Measurements from ENCODE around the gene MAPKAPK2. TPM values are rescaled to one million over a fixed set of nuclear protein-coding genes. Genes with fewer than 3 reads are reported as not detected.
A peak's percentile ranks its signal among the peaks of the same experiment; 100 is the strongest.

Gene MAPKAPK2
- total RNA-seq, 4 donors from 2014 or later, result 37.8 to 70.1 (median 61.7) TPM

GRCh38 chr1:206709772-206710459 lies 25.2 kb downstream of the MAPKAPK2 start:
- Histone ChIP-seq H3K36me3 (no peaks in the 10 kb centered on the region), H3K4me1 (peaks cover 78 to 93% (median 87%) of the 10 kb centered on the region in 4 donors), H3K9me3 (no peaks in the 10 kb centered on the region), H3K27ac (replicated peaks in 1 of 4) (no peak overlapping the region), H3K4me3 (no peak overlapping the region), H3K27me3 (no peaks in the 10 kb centered on the region)
- DNase-seq (ENCODE audit: extremely low spot score), result no peak
- intact Hi-C loops (cut with DNase I), result no loop called here
- 68% methylated on average over 5 of the region's 5 CpGs for WGBS
- TF ChIP-seq, protein P1, sequence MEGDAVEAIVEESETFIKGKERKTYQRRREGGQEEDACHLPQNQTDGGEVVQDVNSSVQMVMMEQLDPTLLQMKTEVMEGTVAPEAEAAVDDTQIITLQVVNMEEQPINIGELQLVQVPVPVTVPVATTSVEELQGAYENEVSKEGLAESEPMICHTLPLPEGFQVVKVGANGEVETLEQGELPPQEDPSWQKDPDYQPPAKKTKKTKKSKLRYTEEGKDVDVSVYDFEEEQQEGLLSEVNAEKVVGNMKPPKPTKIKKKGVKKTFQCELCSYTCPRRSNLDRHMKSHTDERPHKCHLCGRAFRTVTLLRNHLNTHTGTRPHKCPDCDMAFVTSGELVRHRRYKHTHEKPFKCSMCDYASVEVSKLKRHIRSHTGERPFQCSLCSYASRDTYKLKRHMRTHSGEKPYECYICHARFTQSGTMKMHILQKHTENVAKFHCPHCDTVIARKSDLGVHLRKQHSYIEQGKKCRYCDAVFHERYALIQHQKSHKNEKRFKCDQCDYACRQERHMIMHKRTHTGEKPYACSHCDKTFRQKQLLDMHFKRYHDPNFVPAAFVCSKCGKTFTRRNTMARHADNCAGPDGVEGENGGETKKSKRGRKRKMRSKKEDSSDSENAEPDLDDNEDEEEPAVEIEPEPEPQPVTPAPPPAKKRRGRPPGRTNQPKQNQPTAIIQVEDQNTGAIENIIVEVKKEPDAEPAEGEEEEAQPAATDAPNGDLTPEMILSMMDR (IDR thresholded peaks at IDR 0.05), result no peak
- TF ChIP-seq POLR2A (IDR thresholded peaks at IDR 0.05; ENCODE audit: low read depth) (no peak), POLR2AphosphoS5 (IDR thresholded peaks at IDR 0.05) (no peak), EP300 (IDR thresholded peaks at IDR 0.05) (no peak)

GRCh38 chr1:206710460-206710823 lies 25.7 kb downstream of the MAPKAPK2 start:
- H3K36me3 ChIP-seq, result no peaks in the 10 kb centered on the region
- intact Hi-C loops (cut with DNase I), result no loop called here
- TF ChIP-seq, protein P1 (IDR thresholded peaks at IDR 0.05), result no peak
- no peak for TF ChIP-seq POLR2A (IDR thresholded peaks at IDR 0.05; ENCODE audit: low read depth)
- TF ChIP-seq POLR2AphosphoS5 (IDR thresholded peaks at IDR 0.05), result no peak
- no peak for TF ChIP-seq EP300 (IDR thresholded peaks at IDR 0.05)
- no peaks in the 10 kb centered on the region for H3K27me3 ChIP-seq
- H3K27ac ChIP-seq (replicated peaks in 1 of 4), result no peak overlapping the region
- no peak for DNase-seq (ENCODE audit: extremely low spot score)
- WGBS, result 64% methylated on average over 3 of the region's 3 CpGs
- H3K4me3 ChIP-seq, result no peak overlapping the region
- H3K9me3 ChIP-seq, result no peaks in the 10 kb centered on the region
- H3K4me1 ChIP-seq, result peaks cover 78 to 93% (median 87%) of the 10 kb centered on the region in 4 donors

DNA sequence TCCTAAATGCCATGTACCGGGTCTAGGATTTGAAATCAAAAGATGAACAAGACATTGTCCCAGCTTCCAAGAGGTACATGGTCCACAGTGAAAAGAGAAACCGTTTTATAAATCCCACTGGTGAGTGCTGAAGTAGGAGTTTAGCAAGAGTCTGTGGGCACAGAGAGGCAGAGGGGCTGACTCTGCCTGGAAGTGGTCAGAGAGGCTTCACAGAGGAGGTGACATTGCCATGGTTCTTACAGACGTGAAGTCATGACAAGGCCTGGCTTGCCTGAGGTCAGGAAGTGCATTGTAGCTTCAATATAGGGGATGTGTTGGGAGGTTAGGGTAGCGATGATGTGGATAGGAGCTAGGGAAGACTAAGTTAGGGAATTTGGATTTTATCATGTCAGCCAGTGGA lies 28.4 kb downstream of the MAPKAPK2 start:
- Histone ChIP-seq H3K4me1 (peaks cover 74 to 89% (median 85%) of the 10 kb centered on the region in 4 donors), H3K36me3 (no peaks in the 10 kb centered on the region), H3K4me3 (no peak overlapping the region), H3K9me3 (no peaks in the 10 kb centered on the region), H3K27ac (replicated peaks in 1 of 4) (peak overlapping the region in 3 of 4 donors; percentile 67 to 71 (median 71)), H3K27me3 (no peaks in the 10 kb centered on the region)
- intact Hi-C loops (cut with DNase I), result no loop called here
- WGBS, result 81% methylated on average over 4 of the region's 4 CpGs
- DNase-seq (ENCODE audit: extremely low spot score), result no peak
- TF ChIP-seq POLR2A (IDR thresholded peaks at IDR 0.05; ENCODE audit: low read depth) (no peak), POLR2AphosphoS5 (IDR thresholded peaks at IDR 0.05) (no peak), EP300 (IDR thresholded peaks at IDR 0.05) (no peak)
- TF ChIP-seq, protein P1 (IDR thresholded peaks at IDR 0.05), result no peak

DNA sequence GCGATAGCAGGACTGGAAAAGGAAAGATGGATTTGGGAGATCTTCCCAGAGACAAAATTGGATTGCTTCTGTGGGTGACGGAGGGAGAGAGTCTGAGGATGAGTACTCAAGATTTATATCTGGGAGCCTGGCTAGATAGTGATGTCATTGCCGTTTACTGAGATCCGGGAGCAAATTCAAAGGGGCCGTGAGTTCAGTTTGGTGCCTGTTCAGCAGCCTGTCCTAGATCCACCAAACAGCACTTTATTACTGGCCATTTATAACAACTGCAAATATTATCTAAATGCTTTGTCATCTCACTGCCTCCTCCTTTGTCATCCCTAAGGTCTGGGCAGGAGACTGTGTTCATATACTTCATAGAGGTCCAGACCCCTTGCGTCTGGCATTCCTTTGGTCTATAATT lies 29.2 kb downstream of the MAPKAPK2 start:
- no peaks in the 10 kb centered on the region for H3K27me3 ChIP-seq
- TF ChIP-seq, protein P1 (IDR thresholded peaks at IDR 0.05), result no peak
- no peak for TF ChIP-seq EP300 (IDR thresholded peaks at IDR 0.05)
- TF ChIP-seq POLR2A (IDR thresholded peaks at IDR 0.05; ENCODE audit: low read depth), result no peak
- no peak for TF ChIP-seq POLR2AphosphoS5 (IDR thresholded peaks at IDR 0.05)
- H3K27ac ChIP-seq (replicated peaks in 1 of 4), result peak overlapping the region; percentile 53 to 71 (median 69)
- no peak for DNase-seq (ENCODE audit: extremely low spot score)
- H3K9me3 ChIP-seq, result no peaks in the 10 kb centered on the region
- intact Hi-C loops (cut with DNase I), result no loop called here
- WGBS, result 35% methylated on average over 6 of the region's 6 CpGs
- no peaks in the 10 kb centered on the region for H3K36me3 ChIP-seq
- peaks cover 65 to 86% (median 82%) of the 10 kb centered on the region in 4 donors for H3K4me1 ChIP-seq
- no peak overlapping the region for H3K4me3 ChIP-seq
